ENCODE data around the gene CNBD2.

DNA sequence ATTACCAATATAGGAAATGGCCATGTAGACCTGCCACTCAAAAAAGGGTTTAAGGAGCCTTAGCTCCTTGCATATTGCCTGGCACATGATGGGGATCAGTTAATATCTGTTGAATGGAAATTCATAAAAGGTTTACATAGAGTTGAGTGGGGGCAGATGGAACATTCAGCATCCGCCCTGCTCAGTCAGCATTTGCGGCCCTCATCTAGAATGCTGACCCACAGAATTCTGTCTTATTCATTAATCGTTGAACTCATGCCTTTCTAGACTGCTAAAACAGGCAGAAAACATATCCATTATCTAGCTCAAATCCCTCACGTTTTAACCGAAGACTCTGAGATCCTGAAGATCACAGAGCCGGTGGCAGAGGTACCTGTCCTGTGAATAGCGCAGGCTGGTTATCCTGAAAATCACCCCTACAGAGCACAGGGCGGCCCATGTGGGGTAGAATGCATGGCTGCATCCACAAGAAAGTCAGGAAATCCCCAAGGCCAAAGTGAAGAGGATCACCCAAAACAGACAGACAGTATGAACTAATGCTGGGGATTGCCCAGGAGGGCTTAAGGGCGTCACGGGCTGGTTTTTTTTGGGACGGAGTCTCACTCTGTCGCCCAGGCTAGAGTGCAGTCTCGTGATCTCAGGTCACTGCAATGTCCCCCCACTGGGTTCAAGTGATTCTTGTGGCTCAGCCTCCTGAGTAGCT is 59.9 kb downstream of the CNBD2 start:
- TF ChIP-seq, protein P1, sequence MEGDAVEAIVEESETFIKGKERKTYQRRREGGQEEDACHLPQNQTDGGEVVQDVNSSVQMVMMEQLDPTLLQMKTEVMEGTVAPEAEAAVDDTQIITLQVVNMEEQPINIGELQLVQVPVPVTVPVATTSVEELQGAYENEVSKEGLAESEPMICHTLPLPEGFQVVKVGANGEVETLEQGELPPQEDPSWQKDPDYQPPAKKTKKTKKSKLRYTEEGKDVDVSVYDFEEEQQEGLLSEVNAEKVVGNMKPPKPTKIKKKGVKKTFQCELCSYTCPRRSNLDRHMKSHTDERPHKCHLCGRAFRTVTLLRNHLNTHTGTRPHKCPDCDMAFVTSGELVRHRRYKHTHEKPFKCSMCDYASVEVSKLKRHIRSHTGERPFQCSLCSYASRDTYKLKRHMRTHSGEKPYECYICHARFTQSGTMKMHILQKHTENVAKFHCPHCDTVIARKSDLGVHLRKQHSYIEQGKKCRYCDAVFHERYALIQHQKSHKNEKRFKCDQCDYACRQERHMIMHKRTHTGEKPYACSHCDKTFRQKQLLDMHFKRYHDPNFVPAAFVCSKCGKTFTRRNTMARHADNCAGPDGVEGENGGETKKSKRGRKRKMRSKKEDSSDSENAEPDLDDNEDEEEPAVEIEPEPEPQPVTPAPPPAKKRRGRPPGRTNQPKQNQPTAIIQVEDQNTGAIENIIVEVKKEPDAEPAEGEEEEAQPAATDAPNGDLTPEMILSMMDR (IDR thresholded peaks at IDR 0.05) = no peak
- no peak for TF ChIP-seq POLR2A (IDR thresholded peaks at IDR 0.05)

Measured in adrenal gland (tissue), 5 donors.